LNCaP clone FGC (cell line): ENCODE data around the gene FHIT.

Source experiments
- DNase-seq: peaks from one replicate; pipeline ENCODE4 v3.0.0-alpha.2; 2011; ENCODE audit warnings: low read depth
- H3K4me3 ChIP-seq: 2 replicates; pipeline ENCODE4 v1.5.1; 2011; ENCODE audit warnings: mild to moderate bottlenecking, low read depth, low read length, control low read depth
- TF ChIP-seq, protein P1 (sequence below): IDR thresholded peaks from 2 replicates; pipeline ENCODE4 v1.5.1; 2012; ENCODE audit warnings: mild to moderate bottlenecking; ENCODE audit not compliant: control insufficient read depth, insufficient read depth; ENCODE audit errors: extremely low read depth

FHIT gene

DNA sequence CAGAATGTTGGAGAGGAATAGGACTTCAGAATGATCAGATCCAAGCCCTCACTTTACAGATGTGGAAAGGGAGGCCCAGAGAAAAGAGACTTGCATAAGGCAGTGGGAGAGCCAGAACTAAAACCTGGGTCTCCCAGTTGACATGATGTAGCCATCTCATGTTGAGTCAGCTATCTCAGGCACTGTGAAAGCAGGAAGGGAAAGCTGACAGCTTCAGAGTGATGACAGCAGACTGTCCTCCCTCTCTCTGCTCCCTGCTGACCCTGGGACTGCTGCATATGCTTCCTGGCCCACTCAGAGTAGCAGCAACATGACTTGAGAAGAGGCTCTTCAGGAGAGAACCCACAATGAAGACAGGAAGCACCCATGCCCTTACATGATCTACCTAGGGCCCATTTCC, 14.7 kb downstream of the FHIT start:
- H3K4me3 ChIP-seq, result no peak overlapping the region
- no peak for DNase-seq
- TF ChIP-seq, protein P1, sequence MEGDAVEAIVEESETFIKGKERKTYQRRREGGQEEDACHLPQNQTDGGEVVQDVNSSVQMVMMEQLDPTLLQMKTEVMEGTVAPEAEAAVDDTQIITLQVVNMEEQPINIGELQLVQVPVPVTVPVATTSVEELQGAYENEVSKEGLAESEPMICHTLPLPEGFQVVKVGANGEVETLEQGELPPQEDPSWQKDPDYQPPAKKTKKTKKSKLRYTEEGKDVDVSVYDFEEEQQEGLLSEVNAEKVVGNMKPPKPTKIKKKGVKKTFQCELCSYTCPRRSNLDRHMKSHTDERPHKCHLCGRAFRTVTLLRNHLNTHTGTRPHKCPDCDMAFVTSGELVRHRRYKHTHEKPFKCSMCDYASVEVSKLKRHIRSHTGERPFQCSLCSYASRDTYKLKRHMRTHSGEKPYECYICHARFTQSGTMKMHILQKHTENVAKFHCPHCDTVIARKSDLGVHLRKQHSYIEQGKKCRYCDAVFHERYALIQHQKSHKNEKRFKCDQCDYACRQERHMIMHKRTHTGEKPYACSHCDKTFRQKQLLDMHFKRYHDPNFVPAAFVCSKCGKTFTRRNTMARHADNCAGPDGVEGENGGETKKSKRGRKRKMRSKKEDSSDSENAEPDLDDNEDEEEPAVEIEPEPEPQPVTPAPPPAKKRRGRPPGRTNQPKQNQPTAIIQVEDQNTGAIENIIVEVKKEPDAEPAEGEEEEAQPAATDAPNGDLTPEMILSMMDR, result no peak

DNA sequence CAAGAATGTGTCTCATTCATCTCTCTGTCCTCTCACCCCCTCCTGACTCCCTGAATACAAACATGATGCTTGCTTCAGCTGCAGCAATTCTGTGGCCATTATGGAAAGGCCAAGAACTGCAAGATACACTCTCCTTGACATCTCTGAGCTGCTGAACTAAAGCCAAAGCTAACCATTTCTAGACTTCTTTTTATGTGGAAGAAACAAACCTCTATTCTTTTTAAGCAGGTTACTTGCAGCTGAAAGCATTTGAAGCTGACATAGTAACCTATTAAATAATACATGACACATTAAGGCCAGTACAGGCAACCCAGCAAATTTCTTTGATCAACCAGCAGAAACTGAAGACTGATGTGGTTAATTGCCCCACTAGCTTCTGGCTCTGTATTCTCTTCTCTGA, 17.5 kb downstream of the FHIT start:
- no peak overlapping the region for H3K4me3 ChIP-seq
- TF ChIP-seq, protein P1, result no peak
- DNase-seq, result no peak

- H3K4me3 ChIP-seq, result no peak overlapping the region
- TF ChIP-seq, protein P1, result no peak
- DNase-seq, result no peak
These were observed 19.6 kb downstream of the FHIT start for GRCh38 chr3:61231693-61232092.

DNA sequence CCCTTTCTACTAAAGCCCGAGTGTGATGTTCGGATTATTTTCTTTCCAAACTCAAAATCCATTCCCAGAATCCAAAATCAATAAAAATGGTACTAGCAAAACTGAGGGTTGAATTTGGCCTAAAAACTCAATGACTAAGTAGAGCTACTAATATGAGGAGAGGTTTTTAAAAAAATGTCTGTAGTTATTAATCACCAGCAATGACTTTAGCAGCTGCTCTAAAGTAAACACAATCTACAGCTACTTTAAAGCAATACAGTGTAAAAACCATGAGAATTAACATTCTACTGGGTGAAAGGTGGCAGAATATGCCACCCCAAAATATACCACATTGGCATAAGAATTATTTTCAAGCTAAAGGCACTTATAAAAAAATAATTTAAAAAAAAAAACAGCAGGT, 23.5 kb downstream of the FHIT start:
- TF ChIP-seq, protein P1, result no peak
- H3K4me3 ChIP-seq, result no peak overlapping the region
- no peak for DNase-seq

- TF ChIP-seq, protein P1, result no peak
- DNase-seq, result no peak
- H3K4me3 ChIP-seq, result no peak overlapping the region
These were observed 25.0 kb downstream of the FHIT start for GRCh38 chr3:61226166-61226686.

DNA sequence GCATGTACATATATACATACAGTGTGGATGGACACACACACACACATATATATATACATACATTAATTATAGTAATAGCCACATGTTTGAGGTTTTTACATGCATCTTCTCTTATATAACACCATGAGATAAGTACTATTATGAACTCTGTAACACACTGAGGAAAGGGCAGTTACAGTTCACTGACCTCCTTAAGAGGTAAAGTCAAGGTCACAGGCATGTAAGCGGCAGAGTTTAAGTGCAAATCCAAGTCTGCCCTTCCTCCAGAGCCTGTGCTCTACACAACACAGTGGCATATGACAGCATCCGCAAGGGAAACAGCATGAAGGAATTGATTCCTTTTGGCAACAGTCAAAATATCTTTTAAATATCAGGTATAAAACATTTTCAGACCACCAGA, 26.4 kb downstream of the FHIT start:
- TF ChIP-seq, protein P1, result no peak

DNA sequence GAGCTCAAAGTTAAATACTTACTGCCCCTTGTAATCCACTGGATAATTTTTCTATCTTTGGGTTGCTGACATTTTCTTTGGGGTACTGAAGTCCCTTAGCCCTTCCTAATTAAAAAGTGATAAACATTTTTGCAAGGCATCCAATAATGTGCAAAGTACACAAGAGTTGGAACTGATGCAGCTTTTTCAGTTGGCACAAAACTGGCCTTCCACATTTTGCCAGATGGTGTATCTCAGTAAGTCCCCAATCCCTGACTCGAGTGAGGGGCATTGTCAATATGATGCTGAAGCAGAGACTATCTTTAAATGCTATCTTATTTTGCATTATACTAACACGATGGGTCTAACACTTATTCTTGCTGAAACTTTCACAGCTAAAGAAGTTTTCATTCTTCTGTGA, 27.8 kb downstream of the FHIT start:
- TF ChIP-seq, protein P1, result no peak
- H3K4me3 ChIP-seq, result no peak overlapping the region
- no peak for DNase-seq

More for the DNA sequence above, 26.4 kb downstream of the FHIT start:
- DNase-seq, result no peak
- H3K4me3 ChIP-seq, result no peak overlapping the region
